HG03045 (cell line): ENCODE data around the gene SFSWAP.
"Not testable (repeated sequence)": the region's sequence is repeated elsewhere in the genome, so short reads cannot be mapped to it uniquely, and the experiment has no call there.

Experiments
- ATAC-seq: cut with Tn5 transposase; IDR thresholded peaks from one replicate; pipeline ENCODE4 v1.9.1; 2021; ENCODE audit warnings: mild to moderate bottlenecking, moderate library complexity; ENCODE audit not compliant: unreplicated experiment

The SFSWAP gene

GRCh38 chr12:131756441-131756840 is 45.6 kb downstream of the SFSWAP start:
- ATAC-seq = no peak

- ATAC-seq = no peak
Observed at GRCh38 chr12:131757111-131757510, 46.2 kb downstream of the SFSWAP start.

GRCh38 chr12:131758016-131758739 is 47.3 kb downstream of the SFSWAP start:
- ATAC-seq = no peak

- no peak for ATAC-seq
Observed at GRCh38 chr12:131759176-131759575, 48.3 kb downstream of the SFSWAP start.

GRCh38 chr12:131761638-131762037 is 50.7 kb downstream of the SFSWAP start:
- ATAC-seq = no peak

- ATAC-seq = no peak
Observed at GRCh38 chr12:131764738-131765137, 53.8 kb downstream of the SFSWAP start.

GRCh38 chr12:131765961-131766360 is 55.1 kb downstream of the SFSWAP start:
- no peak for ATAC-seq

GRCh38 chr12:131766382-131767107 is 55.7 kb downstream of the SFSWAP start:
- ATAC-seq = no peak

GRCh38 chr12:131770120-131770519 is 59.2 kb downstream of the SFSWAP start:
- no peak for ATAC-seq

- no peak for ATAC-seq
Observed at GRCh38 chr12:131771965-131772364, 61.1 kb downstream of the SFSWAP start.

- ATAC-seq = peak; percentile 80
Observed at GRCh38 chr12:131773582-131774221, 62.8 kb downstream of the SFSWAP start.

- no peak for ATAC-seq
Observed at GRCh38 chr12:131774576-131775391, 63.9 kb downstream of the SFSWAP start.

GRCh38 chr12:131775392-131776236 is 64.7 kb downstream of the SFSWAP start:
- no peak for ATAC-seq

GRCh38 chr12:131776237-131776889 is 65.5 kb downstream of the SFSWAP start:
- ATAC-seq = no peak

- ATAC-seq = not testable (repeated sequence)
Observed at GRCh38 chr12:131777269-131777668, 66.4 kb downstream of the SFSWAP start.

- no peak for ATAC-seq
Observed at GRCh38 chr12:131779027-131779426, 68.1 kb downstream of the SFSWAP start.

GRCh38 chr12:131782061-131782460 is 71.2 kb downstream of the SFSWAP start:
- no peak for ATAC-seq

GRCh38 chr12:131783915-131784541 is 73.1 kb downstream of the SFSWAP start:
- no peak for ATAC-seq
